Gastroesophageal sphincter (tissue), 4 donors: ENCODE data around the gene CHRNA7. TPM values are rescaled to one million over a fixed set of nuclear protein-coding genes. Genes with fewer than 3 reads are reported as not detected.

Experiments used
- ATAC-seq: fragments of 150-250 bp; one replicate; pipeline ENCODE4 v1.9.1; 2016; ENCODE audit warnings: mild to moderate bottlenecking, moderate library complexity
- H3K27ac ChIP-seq, 4 donors: fragments of 200-600 bp; sonication (generic) in 3 of 4; 1 replicate in 3 of 4; 2 replicates in 1 of 4; pipeline ENCODE4 v1.5.1; 2016 to 2019
- H3K27me3 ChIP-seq: fragments of 200-600 bp; sonication (generic); one replicate; pipeline ENCODE4 v1.5.1; 2019
- H3K36me3 ChIP-seq, 2 donors: fragments of 200-600 bp; sonication (generic); one replicate each; pipeline ENCODE4 v1.5.1; 2019; ENCODE audit warnings: control low read depth in 1 of 2
- H3K4me1 ChIP-seq, 3 donors: fragments of 200-600 bp; sonication (generic); 1 replicate in 2 of 3; 2 replicates in 1 of 3; pipeline ENCODE4 v1.5.1; 2016 to 2019; ENCODE audit warnings: control low read depth in 2 of 3
- H3K4me3 ChIP-seq, 2 donors: fragments of 200-600 bp; sonication (generic); one replicate each; pipeline ENCODE4 v1.5.1; 2019; ENCODE audit warnings: mild to moderate bottlenecking in 1 of 2, moderate library complexity in 1 of 2
- H3K9me3 ChIP-seq, 3 donors: fragments of 200-600 bp; sonication (generic); one replicate each; pipeline ENCODE4 v1.5.1; 2017 to 2019; ENCODE audit warnings: control low read depth in 2 of 3
- EP300 ChIP-seq: sonication (generic); formaldehyde crosslinking; IDR thresholded peaks from one replicate; pipeline ENCODE4 v1.6.1; 2017; ENCODE audit warnings: antibody characterized with exemption, mild to moderate bottlenecking
- POLR2A ChIP-seq, 2 donors: fragments of 450-650 bp; IDR thresholded peaks; one replicate each; pipeline ENCODE4 v1.6.1; 2017; ENCODE audit warnings: antibody characterized with exemption in 2 of 2, mild to moderate bottlenecking in 2 of 2, moderate library complexity in 1 of 2
- POLR2AphosphoS5 ChIP-seq: sonication (generic); formaldehyde crosslinking; IDR thresholded peaks from one replicate; pipeline ENCODE4 v1.6.1; 2017; ENCODE audit warnings: antibody characterized with exemption
- WGBS, 2 donors: methylation state at CpG; one replicate each; pipeline ENCODE4 v1.1.5; 2018; ENCODE audit warnings: low coverage in 1 of 2; 5-methylcytosine and 5-hydroxymethylcytosine counted together
- total RNA-seq, 4 donors: library from RNA; depleted of rRNA; stranded (reverse); fragments of >200 nt; gene quantifications; one replicate each; pipeline ENCODE4 v1.1.0, GENCODE V29; 2016
- TF ChIP-seq, protein P1 (sequence below), 4 experiments: fragments of 200-600 bp in 2 of 4; fragments of 450-650 bp in 2 of 4; sonication (generic) in 1 of 4; IDR thresholded peaks; one replicate each; pipeline ENCODE4 v1.5.1; 2017 to 2019; ENCODE audit warnings: antibody characterized with exemption in 4 of 4, mild to moderate bottlenecking in 2 of 4, moderate library complexity in 2 of 4

Gene CHRNA7
- total RNA-seq, 4 donors from 2014 or later = 0.13 to 2.5 (median 1.0) TPM

DNA sequence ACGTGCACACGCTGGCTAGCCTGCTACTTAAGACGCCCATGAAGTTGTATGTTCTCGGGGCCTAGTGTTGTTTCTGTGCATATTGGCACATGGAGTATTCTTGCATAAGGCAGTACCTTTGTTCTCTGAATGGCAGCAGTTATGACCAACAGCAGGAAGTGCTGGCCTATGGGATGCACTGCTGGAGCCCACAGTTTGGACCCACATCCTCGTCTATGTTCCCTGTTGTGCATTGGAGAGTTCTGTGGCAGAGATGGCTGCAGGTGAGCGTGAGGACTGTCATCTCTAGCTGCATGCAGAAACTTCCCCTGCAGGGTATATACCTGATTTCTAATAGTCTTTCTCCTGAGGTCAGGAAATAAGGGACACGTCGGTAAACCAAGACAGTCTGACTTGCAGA is 81.8 kb downstream of the CHRNA7 start:
- Histone ChIP-seq H3K27ac (no peak overlapping the region), H3K36me3 (no peaks in the 10 kb centered on the region), H3K4me3 (no peak overlapping the region), H3K27me3 (no peaks in the 10 kb centered on the region), H3K4me1 (no peaks in the 10 kb centered on the region), H3K9me3 (no peaks in the 10 kb centered on the region)
- TF ChIP-seq EP300 (no peak), POLR2AphosphoS5 (no peak), POLR2A (IDR thresholded peaks at IDR 0.05) (no peak)
- TF ChIP-seq, protein P1, sequence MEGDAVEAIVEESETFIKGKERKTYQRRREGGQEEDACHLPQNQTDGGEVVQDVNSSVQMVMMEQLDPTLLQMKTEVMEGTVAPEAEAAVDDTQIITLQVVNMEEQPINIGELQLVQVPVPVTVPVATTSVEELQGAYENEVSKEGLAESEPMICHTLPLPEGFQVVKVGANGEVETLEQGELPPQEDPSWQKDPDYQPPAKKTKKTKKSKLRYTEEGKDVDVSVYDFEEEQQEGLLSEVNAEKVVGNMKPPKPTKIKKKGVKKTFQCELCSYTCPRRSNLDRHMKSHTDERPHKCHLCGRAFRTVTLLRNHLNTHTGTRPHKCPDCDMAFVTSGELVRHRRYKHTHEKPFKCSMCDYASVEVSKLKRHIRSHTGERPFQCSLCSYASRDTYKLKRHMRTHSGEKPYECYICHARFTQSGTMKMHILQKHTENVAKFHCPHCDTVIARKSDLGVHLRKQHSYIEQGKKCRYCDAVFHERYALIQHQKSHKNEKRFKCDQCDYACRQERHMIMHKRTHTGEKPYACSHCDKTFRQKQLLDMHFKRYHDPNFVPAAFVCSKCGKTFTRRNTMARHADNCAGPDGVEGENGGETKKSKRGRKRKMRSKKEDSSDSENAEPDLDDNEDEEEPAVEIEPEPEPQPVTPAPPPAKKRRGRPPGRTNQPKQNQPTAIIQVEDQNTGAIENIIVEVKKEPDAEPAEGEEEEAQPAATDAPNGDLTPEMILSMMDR (IDR thresholded peaks at IDR 0.05) = no peak
- ATAC-seq = no peak
- 93 to 98% methylated on average over 4 to 6 of the region's 8 CpGs for WGBS, 2 donors

DNA sequence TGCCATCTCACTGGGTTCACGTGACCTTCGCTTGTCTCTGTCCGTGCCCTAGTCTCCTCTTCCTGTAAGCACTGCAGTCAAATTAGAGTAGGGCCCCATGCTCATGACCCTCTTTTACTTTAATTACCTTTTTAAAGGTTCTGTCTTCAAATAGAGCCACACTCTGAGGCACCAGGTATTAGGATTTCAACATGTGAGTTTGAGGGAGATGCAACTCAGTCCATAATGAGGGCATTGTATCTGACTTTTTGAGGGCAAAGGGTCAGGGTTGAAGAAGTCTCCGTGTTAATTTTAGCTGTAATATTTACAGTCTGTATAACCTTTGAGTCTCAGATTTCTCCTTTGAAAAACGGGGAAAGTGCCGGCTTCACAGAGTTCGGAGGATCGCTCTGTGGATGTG is 82.9 kb downstream of the CHRNA7 start:
- Histone ChIP-seq H3K27me3 (no peaks in the 10 kb centered on the region), H3K4me1 (no peaks in the 10 kb centered on the region), H3K4me3 (no peak overlapping the region), H3K27ac (no peak overlapping the region), H3K9me3 (no peaks in the 10 kb centered on the region), H3K36me3 (no peaks in the 10 kb centered on the region)
- WGBS, 2 donors = 65 to 69% methylated on average over 8 of the region's 8 CpGs
- no peak for ATAC-seq
- no peak for TF ChIP-seq POLR2A (IDR thresholded peaks at IDR 0.05)
- TF ChIP-seq, protein P1 (IDR thresholded peaks at IDR 0.05) = no peak
- TF ChIP-seq EP300 = no peak
- TF ChIP-seq POLR2AphosphoS5 = no peak

DNA sequence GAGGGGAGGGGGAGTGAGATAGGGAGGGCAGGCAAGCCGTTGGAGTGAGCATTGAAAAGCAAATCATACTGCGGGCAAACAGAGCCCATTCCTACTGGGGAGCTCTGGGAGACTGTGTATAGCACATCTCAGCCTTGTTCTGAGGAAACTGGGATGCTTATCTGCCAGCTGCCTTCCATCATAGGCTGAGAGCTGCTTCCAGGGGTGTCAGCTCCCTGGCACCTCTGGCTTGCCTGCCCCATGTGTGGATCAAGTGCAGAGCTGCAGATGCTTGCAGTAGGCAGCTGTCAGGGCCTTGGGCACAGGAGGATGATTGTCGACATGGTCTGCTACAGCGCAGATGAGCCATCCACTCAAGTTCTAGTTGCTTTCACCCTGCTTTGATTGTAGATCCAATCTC is 86.8 kb downstream of the CHRNA7 start:
- Histone ChIP-seq H3K36me3 (no peaks in the 10 kb centered on the region), H3K4me1 (no peaks in the 10 kb centered on the region), H3K27me3 (peaks cover 4% of the 10 kb centered on the region), H3K4me3 (no peak overlapping the region), H3K27ac (no peak overlapping the region), H3K9me3 (no peaks in the 10 kb centered on the region)
- WGBS, 2 donors = 43 to 94% methylated on average over 2 of the region's 4 CpGs
- no peak for ATAC-seq
- TF ChIP-seq POLR2AphosphoS5 (no peak), POLR2A (IDR thresholded peaks at IDR 0.05) (no peak), EP300 (no peak)
- TF ChIP-seq, protein P1 (IDR thresholded peaks at IDR 0.05) = no peak

DNA sequence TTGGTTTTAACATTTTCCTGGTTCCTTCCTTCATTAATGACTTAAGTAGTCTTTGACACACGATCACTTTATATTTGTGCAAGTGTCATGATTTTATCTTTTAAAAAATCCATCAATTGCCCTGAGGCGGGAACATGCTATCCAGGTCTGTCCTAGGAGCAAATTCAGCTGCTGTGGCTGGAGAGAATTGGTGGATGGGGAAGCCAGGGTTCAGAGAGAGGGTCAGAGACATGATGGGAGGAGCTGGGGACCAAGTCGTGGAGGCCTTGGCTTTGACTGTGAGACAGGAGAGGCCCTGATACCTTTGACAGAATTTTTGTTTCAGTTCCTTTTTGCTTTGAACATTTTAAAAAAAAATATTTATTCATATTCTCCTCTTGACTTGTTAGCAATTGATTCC is 89.0 kb downstream of the CHRNA7 start:
- Histone ChIP-seq H3K4me3 (no peak overlapping the region), H3K4me1 (no peaks in the 10 kb centered on the region), H3K27ac (no peak overlapping the region), H3K36me3 (no peaks in the 10 kb centered on the region), H3K27me3 (peaks cover 4% of the 10 kb centered on the region), H3K9me3 (no peaks in the 10 kb centered on the region)
- 54 to 67% methylated on average over 3 of the region's 3 CpGs for WGBS, 2 donors
- TF ChIP-seq POLR2A (IDR thresholded peaks at IDR 0.05) (no peak), EP300 (no peak), POLR2AphosphoS5 (no peak)
- TF ChIP-seq, protein P1 (IDR thresholded peaks at IDR 0.05) = no peak
- no peak for ATAC-seq

DNA sequence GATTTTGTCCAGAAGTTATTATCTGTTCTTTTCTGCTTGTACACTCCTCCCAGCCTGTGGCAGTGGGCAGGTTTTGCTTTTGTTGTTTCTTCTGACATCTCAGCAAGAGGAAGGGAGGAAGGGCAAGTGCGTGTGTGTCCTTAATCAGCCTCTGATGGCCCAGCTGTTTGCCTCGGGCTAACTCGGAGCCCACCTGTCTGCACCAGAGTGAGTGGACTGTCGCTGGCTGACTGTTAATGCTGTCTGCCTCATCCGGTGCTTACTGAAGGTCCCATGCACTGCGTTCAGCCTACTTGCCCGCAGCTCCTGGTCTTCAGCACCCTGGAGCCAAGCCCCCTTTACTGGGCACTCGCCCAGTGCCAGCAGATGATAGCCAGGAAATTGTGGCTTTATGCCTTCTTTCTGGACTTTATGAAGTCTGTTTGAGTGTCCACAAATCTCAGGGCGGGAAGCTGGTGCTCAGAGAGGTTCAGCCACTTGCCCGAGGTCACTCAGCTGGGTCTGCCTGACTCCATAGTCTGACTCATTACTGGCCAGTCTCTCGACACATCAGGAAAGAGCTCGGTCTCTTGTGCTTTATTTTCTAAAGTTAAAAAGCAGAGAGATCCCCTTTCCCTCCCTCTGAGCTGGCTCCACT is 89.5 kb downstream of the CHRNA7 start:
- H3K27me3 ChIP-seq = peaks cover 4% of the 10 kb centered on the region
- H3K4me1 ChIP-seq = no peaks in the 10 kb centered on the region
- TF ChIP-seq, protein P1 (IDR thresholded peaks at IDR 0.05) = no peak
- TF ChIP-seq POLR2AphosphoS5 (no peak), POLR2A (IDR thresholded peaks at IDR 0.05) (no peak), EP300 (no peak)
- no peaks in the 10 kb centered on the region for H3K9me3 ChIP-seq
- H3K36me3 ChIP-seq = no peaks in the 10 kb centered on the region
- WGBS, 2 donors = 57 to 63% methylated on average over 8 of the region's 12 CpGs
- ATAC-seq = no peak
- H3K4me3 ChIP-seq = no peak overlapping the region
- no peak overlapping the region for H3K27ac ChIP-seq
